Measurements from ENCODE around the gene STARD3. TPM values are rescaled to one million over a fixed set of nuclear protein-coding genes. Genes with fewer than 3 reads are reported as not detected.

STARD3 gene
- total RNA-seq, 2 donors from 2014 or later: 60.9 to 67.2 TPM

DNA sequence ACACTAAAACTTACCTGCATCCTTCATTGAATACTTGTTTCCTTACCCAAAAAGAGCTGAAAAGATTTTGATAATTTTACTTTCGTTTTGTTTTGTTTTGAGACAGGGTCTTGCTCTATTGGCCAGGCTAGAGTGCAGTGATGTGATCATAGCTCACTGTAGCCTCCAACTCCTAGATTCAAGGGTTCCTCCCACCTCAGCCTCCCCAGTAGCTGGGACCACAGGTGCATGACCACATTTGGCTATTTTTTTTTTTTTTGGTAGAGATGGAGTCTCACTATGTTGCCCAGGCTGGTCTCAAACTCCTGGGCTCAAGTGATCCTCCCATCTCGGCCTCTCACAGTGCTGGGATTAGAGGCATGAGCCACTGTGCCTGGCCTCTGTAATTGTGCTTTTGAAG, 18.2 kb downstream of the STARD3 start:
- DNase-seq: no peak
- H3K27ac Mint-ChIP-seq: peak overlapping the region; percentile 47

DNA sequence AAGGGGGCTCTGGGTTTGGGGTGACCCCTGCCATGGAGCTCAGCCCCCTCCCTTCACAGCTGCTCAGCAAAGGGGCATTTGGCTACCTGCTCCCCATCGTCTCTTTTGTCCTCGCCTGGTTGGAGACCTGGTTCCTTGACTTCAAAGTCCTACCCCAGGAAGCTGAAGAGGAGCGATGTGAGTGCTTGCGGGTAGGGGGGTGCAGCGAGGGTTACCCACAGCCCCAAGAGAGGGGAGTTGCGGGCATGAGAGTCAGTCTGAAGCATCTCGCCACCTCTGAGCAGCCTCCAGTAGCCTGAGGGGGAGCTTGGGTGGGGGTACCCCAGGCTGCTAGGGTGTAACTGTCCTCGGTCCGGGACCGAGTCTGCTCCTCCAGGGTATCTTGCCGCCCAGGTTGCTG, 21.4 kb downstream of the STARD3 start:
- no peak overlapping the region for H3K4me3 Mint-ChIP-seq
- H3K27me3 Mint-ChIP-seq: no peaks in the 10 kb centered on the region
- ATAC-seq (no peak), DNase-seq (no peak)
- no peak overlapping the region for H3K27ac Mint-ChIP-seq
- H3K9me3 ChIP-seq (ENCODE audit: control insufficient read depth, low read length, poor library complexity, severe bottlenecking): no peaks in the 10 kb centered on the region
- H3K36me3 Mint-ChIP-seq (ENCODE audit: low read depth): peaks cover 2% of the 10 kb centered on the region
- peaks cover 5% of the 10 kb centered on the region for H3K4me1 Mint-ChIP-seq

More for the DNA sequence above, 18.2 kb downstream of the STARD3 start:
- Mint-ChIP-seq H3K4me1 (peaks cover 24% of the 10 kb centered on the region), H3K4me3 (no peak overlapping the region), H3K27me3 (no peaks in the 10 kb centered on the region), H3K36me3 (ENCODE audit: low read depth) (peaks cover 2% of the 10 kb centered on the region)
- no peak for ATAC-seq
- H3K9me3 ChIP-seq (ENCODE audit: control insufficient read depth, low read length, poor library complexity, severe bottlenecking): no peaks in the 10 kb centered on the region

DNA sequence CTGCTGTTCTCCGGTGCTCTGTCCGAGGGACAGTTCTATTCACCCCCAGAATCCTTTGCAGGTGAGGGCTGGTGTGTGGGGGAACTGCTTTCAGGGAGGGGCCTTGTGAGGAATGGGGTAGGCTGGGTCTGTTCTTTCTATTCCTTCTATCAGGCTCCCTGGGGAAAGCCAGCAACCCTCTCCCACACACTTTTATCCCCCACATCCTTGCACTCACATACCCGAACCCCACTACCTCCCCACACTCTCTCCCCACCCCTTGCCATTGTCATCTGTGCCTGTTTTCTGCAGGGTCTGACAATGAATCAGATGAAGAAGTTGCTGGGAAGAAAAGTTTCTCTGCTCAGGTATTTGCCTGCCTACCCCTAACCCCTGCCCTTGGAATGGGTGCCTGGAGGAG, 21.8 kb downstream of the STARD3 start:
- H3K4me1 Mint-ChIP-seq: peaks cover 2% of the 10 kb centered on the region
- H3K9me3 ChIP-seq (ENCODE audit: control insufficient read depth, low read length, poor library complexity, severe bottlenecking): no peaks in the 10 kb centered on the region
- H3K36me3 Mint-ChIP-seq (ENCODE audit: low read depth): peaks cover 2% of the 10 kb centered on the region
- H3K27me3 Mint-ChIP-seq: no peaks in the 10 kb centered on the region
- ATAC-seq (no peak), DNase-seq (no peak)
- no peak overlapping the region for H3K27ac Mint-ChIP-seq
- no peak overlapping the region for H3K4me3 Mint-ChIP-seq

DNA sequence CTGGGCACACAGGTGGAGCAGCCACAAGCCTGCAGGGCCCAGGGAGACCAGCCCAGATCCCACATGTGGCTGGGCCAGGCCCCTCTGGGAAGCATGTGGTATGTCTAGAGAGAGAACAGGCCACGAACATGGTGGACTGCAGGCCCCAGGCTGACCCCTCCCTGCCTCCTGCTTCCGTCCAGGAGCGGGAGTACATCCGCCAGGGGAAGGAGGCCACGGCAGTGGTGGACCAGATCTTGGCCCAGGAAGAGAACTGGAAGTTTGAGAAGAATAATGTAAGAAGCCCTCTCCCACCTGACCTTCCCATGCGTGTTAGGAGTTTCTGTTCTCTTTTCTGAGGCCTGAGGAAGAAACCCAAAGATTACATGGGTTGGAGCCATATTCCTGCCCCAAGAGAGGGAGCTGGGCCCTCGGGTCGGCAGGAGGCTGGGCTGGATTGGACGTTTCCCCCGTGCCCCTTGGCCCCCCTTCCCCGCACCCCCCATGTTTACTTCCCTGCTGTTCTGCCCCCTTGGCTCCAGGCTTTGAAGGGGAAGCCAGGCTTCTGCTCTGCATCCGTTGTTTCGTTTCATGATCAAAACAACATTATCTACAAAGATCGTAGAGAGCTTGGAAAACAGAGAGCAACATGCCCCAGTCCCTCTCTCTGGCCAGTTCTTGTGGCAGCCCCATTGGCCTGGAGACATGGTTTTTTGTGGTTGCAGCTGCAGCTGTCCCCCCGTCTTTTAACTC, 22.5 kb downstream of the STARD3 start:
- peaks cover 2% of the 10 kb centered on the region for H3K36me3 Mint-ChIP-seq (ENCODE audit: low read depth)
- ATAC-seq (peak; percentile 39), DNase-seq (no peak)
- peak overlapping the region; percentile 41 for H3K27ac Mint-ChIP-seq
- no peak overlapping the region for H3K4me3 Mint-ChIP-seq
- H3K4me1 Mint-ChIP-seq: no peaks in the 10 kb centered on the region
- no peaks in the 10 kb centered on the region for H3K9me3 ChIP-seq (ENCODE audit: control insufficient read depth, low read length, poor library complexity, severe bottlenecking)
- no peaks in the 10 kb centered on the region for H3K27me3 Mint-ChIP-seq

DNA sequence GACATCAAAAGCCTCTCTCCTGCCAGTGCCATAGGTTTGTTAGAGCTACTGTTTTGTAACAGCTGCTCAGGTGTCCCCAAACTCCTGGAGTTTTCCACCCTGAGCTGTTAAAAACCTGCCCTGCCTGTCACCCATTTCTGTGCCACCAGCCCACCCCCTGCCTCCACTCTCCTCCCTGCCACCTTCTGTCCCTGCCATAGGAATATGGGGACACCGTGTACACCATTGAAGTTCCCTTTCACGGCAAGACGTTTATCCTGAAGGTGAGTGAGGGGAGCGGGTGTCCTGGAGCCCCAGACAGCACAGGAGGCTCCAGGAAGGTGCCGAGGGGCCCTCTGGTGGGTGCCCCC, 23.0 kb downstream of the STARD3 start:
- no peaks in the 10 kb centered on the region for H3K9me3 ChIP-seq (ENCODE audit: control insufficient read depth, low read length, poor library complexity, severe bottlenecking)
- no peak for DNase-seq
- Mint-ChIP-seq H3K27me3 (no peaks in the 10 kb centered on the region), H3K36me3 (ENCODE audit: low read depth) (peaks cover 2% of the 10 kb centered on the region), H3K4me1 (no peaks in the 10 kb centered on the region), H3K4me3 (no peak overlapping the region), H3K27ac (peak overlapping the region; percentile 41)
- no peak for ATAC-seq

DNA sequence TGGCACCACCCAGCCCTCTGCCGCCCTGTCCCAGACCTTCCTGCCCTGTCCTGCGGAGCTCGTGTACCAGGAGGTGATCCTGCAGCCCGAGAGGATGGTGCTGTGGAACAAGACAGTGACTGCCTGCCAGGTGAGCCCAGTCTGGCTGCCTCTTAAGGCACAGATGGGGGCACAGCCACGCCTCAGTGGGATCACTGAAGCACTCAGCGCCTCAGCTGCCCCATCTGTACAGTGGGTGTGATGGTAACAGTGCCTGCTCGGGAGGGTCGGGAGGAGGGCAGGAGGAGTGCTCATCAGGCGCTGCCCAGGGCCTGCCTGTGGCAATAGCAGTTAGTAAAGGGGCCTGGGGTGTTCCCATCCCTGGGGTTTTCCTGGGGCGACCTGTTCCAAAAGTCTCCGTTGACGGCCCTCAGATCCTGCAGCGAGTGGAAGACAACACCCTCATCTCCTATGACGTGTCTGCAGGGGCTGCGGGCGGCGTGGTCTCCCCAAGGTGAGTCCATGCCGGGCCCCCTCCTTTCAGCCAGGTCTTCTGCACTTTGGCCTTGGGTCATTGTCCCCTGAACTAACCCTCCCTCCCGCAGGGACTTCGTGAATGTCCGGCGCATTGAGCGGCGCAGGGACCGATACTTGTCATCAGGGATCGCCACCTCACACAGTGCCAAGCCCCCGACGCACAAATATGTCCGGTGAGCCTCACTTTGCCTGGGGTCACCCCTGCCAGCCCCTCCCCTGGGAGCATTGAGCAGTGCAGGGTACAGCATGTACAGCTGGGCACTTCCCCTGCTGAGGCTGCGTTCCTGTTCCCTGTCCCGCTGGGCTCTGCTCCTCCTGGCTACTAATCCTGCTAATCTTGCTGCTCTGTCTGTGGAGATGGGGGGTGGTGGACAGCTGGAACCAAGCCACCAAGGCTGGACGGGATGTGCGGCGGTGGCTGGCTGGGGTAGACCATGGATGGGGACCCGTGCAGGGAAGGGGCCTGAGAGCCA, 23.7 kb downstream of the STARD3 start:
- no peak overlapping the region for H3K27ac Mint-ChIP-seq
- no peaks in the 10 kb centered on the region for H3K36me3 Mint-ChIP-seq (ENCODE audit: low read depth)
- H3K9me3 ChIP-seq (ENCODE audit: control insufficient read depth, low read length, poor library complexity, severe bottlenecking): no peaks in the 10 kb centered on the region
- no peak overlapping the region for H3K4me3 Mint-ChIP-seq
- no peaks in the 10 kb centered on the region for H3K4me1 Mint-ChIP-seq
- ATAC-seq (no peak), DNase-seq (no peak)
- peaks cover 4% of the 10 kb centered on the region for H3K27me3 Mint-ChIP-seq

DNA sequence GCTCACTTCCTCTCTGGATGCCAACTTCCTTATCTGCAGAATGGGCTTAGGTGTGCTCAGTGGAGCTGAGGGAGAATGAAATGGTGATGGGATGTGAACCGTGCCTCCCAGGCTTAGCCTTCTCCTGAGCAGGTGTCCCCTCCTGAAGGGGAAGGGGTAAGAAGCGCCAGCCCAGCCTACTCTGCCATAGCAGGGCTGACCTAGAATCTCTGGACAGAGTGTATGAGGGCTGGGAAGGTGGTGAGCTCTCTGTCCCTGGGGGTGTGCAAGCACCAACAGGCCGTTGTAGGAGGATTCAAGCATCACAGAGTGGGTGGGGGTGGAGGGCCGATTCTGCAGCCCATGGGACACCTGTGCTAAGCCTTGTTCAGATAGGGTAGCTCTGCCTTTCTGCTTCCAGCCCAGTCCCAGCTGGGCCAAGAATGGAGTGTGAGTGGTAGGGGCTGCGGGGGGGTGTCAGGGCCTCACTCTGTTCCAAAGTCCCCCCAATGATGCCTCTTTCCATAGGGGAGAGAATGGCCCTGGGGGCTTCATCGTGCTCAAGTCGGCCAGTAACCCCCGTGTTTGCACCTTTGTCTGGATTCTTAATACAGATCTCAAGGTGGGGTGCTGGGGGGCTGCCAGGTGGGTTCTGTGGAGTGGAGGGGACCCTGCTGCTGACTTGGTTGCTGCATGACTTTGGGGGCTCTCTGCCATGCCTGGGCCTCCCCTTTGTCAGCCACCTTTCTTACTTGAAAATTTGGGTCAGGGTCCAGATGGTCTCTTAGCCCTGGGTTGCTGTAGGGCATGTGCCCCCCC, 25.0 kb downstream of the STARD3 start:
- H3K4me3 Mint-ChIP-seq: no peak overlapping the region
- DNase-seq: no peak
- H3K27me3 Mint-ChIP-seq: peaks cover 14% of the 10 kb centered on the region
- H3K36me3 Mint-ChIP-seq (ENCODE audit: low read depth): no peaks in the 10 kb centered on the region
- ATAC-seq: no peak
- H3K9me3 ChIP-seq (ENCODE audit: control insufficient read depth, low read length, poor library complexity, severe bottlenecking): no peaks in the 10 kb centered on the region
- H3K27ac Mint-ChIP-seq: no peak overlapping the region
- no peaks in the 10 kb centered on the region for H3K4me1 Mint-ChIP-seq

DNA sequence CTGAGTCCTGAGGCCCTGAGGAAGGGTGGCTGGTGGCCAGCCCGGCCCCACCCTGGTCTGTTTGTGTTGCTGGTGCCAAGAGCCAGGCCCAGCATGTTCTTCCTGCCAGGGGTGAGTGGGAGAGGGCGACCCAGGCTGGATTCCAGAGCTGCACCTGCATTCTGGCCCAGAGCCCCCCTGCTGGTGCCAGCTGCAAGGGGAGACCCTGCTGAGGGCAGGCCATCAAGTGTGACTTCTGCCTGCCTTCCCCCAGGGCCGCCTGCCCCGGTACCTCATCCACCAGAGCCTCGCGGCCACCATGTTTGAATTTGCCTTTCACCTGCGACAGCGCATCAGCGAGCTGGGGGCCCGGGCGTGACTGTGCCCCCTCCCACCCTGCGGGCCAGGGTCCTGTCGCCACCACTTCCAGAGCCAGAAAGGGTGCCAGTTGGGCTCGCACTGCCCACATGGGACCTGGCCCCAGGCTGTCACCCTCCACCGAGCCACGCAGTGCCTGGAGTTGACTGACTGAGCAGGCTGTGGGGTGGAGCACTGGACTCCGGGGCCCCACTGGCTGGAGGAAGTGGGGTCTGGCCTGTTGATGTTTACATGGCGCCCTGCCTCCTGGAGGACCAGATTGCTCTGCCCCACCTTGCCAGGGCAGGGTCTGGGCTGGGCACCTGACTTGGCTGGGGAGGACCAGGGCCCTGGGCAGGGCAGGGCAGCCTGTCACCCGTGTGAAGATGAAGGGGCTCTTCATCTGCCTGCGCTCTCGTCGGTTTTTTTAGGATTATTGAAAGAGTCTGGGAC, 25.8 kb downstream of the STARD3 start:
- Mint-ChIP-seq H3K4me3 (no peak overlapping the region), H3K36me3 (ENCODE audit: low read depth) (no peaks in the 10 kb centered on the region), H3K27me3 (peaks cover 15% of the 10 kb centered on the region), H3K27ac (no peak overlapping the region), H3K4me1 (no peaks in the 10 kb centered on the region)
- ATAC-seq: no peak
- DNase-seq: no peak
- H3K9me3 ChIP-seq (ENCODE audit: control insufficient read depth, low read length, poor library complexity, severe bottlenecking): no peaks in the 10 kb centered on the region

DNA sequence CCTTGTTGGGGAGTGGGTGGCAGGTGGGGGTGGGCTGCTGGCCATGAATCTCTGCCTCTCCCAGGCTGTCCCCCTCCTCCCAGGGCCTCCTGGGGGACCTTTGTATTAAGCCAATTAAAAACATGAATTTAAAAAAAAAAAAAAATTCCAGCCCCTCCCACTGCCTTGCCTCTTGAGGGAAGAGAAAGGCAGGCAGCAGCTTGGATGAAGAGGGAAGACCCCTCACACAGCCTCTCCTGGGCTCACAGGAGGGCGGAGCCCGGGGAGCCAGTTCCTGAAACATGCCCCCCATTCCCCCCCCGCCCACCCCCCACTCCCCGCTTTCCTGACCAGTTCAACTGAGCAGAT, 26.4 kb downstream of the STARD3 start:
- H3K27ac Mint-ChIP-seq: no peak overlapping the region
- no peak overlapping the region for H3K4me3 Mint-ChIP-seq
- DNase-seq (no peak), ATAC-seq (no peak)
- H3K36me3 Mint-ChIP-seq (ENCODE audit: low read depth): no peaks in the 10 kb centered on the region
- H3K4me1 Mint-ChIP-seq: no peaks in the 10 kb centered on the region
- no peaks in the 10 kb centered on the region for H3K9me3 ChIP-seq (ENCODE audit: control insufficient read depth, low read length, poor library complexity, severe bottlenecking)
- peaks cover 17% of the 10 kb centered on the region for H3K27me3 Mint-ChIP-seq

DNA sequence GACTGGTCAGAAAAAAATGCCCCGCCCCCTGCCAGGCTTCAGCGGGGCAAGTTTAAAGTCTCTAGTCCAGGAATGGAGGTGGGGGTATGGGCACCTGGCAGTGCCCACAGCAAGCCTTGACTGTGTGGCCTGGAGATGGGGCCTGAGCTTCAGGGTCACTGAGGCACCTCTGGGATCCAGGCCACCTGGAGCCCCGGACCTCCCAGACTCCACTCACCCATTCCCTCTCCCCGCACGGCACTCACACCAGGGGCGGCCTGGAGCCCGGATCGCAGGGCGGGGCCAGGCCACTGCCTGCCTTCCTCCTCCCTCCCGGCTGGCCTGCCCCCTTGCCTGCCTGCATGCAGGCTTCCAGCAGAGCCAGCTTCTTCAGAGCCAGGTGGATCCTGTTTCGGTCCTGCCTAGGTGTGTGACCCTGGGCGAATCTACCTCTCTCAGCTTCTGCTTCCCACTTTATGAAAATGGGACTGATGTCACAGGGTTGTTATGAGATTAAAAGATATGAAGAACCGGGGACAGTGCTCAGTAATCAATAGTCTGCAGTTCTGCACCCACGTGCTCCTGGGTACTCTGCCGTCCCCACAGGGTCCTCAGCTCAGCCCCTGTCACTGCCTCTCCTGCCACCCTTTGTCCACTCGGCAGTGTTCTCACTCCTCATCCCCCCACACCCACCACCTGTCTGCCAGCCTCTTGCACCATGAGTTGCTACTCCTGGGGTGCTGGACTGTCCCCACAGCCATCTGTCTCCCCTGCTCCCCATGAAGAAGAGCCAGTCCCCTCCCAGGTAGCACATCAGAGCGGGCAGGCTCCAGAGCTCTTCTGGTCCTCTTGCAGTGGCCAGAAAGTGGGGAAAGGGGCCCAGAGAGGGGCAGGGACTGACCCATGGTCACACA, 27.0 kb downstream of the STARD3 start:
- no peak for ATAC-seq
- no peaks in the 10 kb centered on the region for H3K9me3 ChIP-seq (ENCODE audit: control insufficient read depth, low read length, poor library complexity, severe bottlenecking)
- Mint-ChIP-seq H3K36me3 (ENCODE audit: low read depth) (peaks cover 3% of the 10 kb centered on the region), H3K4me3 (no peak overlapping the region), H3K27me3 (peaks cover 21% of the 10 kb centered on the region), H3K4me1 (peaks cover 4% of the 10 kb centered on the region), H3K27ac (no peak overlapping the region)
- no peak for DNase-seq

DNA sequence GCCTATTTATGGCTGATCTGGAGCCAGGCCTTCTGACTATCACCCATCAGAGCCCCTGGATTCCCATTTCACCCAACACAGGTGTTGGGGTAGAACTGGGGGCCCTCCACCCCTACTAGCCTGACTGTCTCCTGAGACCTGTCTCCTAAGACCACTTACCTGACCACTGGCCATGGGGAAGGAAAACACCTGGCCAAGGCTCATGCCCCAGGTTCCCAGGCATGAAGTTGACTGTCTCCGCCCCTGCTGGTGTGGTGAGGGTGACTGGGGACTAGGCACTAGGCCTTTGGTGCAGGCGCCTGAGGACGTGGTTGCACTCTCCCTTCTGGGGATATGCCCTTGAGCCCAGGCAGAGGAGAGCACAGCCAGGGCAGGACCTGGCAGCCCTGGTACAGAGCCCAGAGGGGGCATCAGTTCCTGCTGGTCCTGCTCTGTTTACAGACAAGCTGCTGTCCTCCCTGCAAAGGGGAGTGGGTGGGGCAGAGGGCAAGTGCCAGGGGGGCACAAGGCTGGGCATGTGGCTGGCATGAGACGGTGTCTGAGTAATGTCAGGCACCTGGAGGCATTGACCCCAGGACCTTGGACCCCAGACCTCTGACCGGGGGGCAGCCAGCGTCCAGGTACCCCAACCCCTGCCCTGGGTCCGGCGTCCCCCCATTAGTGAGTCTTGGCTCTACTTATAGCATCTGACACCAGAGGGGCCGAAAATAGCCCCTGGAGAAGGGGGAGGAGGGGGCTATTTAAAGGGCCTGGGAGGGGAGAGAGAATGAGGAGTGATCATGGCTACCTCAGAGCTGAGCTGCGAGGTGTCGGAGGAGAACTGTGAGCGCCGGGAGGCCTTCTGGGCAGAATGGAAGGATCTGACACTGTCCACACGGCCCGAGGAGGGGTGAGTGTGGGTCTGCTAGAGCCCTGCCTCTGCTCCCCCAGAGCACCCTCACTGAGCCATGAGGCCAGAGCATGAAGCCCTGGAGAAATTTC, 27.9 kb downstream of the STARD3 start, which contains the start of gene TCAP:
TCAP (plus strand) TSS at position 769 of the 981 bp plus-strand sequence; CDS start at position 780, 11 bp downstream.
- peaks cover 4% of the 10 kb centered on the region for H3K4me1 Mint-ChIP-seq
- H3K4me3 Mint-ChIP-seq: peak within 1 kb of the TSS; percentile 66
- H3K27ac Mint-ChIP-seq: no peak within 1 kb of the TSS

More for the DNA sequence above, 27.9 kb downstream of the STARD3 start, which contains the start of gene TCAP:
- no peak for ATAC-seq
- H3K27me3 Mint-ChIP-seq: peaks cover 21% of the 10 kb centered on the region
- peaks cover 3% of the 10 kb centered on the region for H3K36me3 Mint-ChIP-seq (ENCODE audit: low read depth)
- H3K9me3 ChIP-seq (ENCODE audit: control insufficient read depth, low read length, poor library complexity, severe bottlenecking): no peaks in the 10 kb centered on the region
- DNase-seq: no peak
